Smooth muscle cell (in vitro differentiated cells): Measurements from ENCODE around the gene VPS54. TPM values are rescaled to one million over a fixed set of nuclear protein-coding genes. Genes with fewer than 3 reads are reported as not detected.
A peak's percentile ranks its signal among the peaks of the same experiment; 100 is the strongest.
"Not testable (repeated sequence)": the region's sequence is repeated elsewhere in the genome, so short reads cannot be mapped to it uniquely, and the experiment has no call there.

Source experiments
- DNase-seq: peaks from one replicate; lab custom pipeline; 2025; ENCODE audit not compliant: unreplicated experiment; lab: John Stamatoyannopoulos, UW
- H2AFZ ChIP-seq: fragments of 200-600 bp; sonication (generic); 2 replicates; pipeline ENCODE4 v1.6.0; 2016; ENCODE audit warnings: antibody characterized with exemption, low read depth, mild to moderate bottlenecking
- H3F3A ChIP-seq: fragments of 200-600 bp; sonication (generic); 2 replicates; pipeline ENCODE4 v1.6.0; 2017; ENCODE audit warnings: antibody characterized with exemption, low read depth
- H3K27ac ChIP-seq: fragments of 200-600 bp; sonication (generic); 2 replicates; pipeline ENCODE4 v1.5.1; 2016; ENCODE audit warnings: low read depth, mild to moderate bottlenecking
- H3K27me3 ChIP-seq: fragments of 200-600 bp; sonication (generic); 2 replicates; pipeline ENCODE4 v1.6.1; 2016; ENCODE audit warnings: low read depth, mild to moderate bottlenecking
- H3K36me3 ChIP-seq: fragments of 200-600 bp; sonication (generic); 2 replicates; pipeline ENCODE4 v1.5.1; 2016; ENCODE audit warnings: low read depth
- H3K4me1 ChIP-seq: fragments of 200-600 bp; sonication (generic); 2 replicates; pipeline ENCODE4 v1.5.1; 2016; ENCODE audit warnings: low read depth
- H3K4me2 ChIP-seq: fragments of 200-600 bp; sonication (generic); 2 replicates; pipeline ENCODE4 v1.6.0; 2016; ENCODE audit warnings: mild to moderate bottlenecking
- H3K4me3 ChIP-seq: fragments of 200-600 bp; sonication (generic); 2 replicates; pipeline ENCODE4 v1.5.1; 2016; ENCODE audit warnings: mild to moderate bottlenecking
- H3K79me2 ChIP-seq: fragments of 200-600 bp; sonication (generic); 2 replicates; pipeline ENCODE4 v1.6.0; 2016; ENCODE audit warnings: low read depth, mild to moderate bottlenecking
- H3K9ac ChIP-seq: fragments of 200-600 bp; sonication (generic); 2 replicates; pipeline ENCODE4 v1.6.0; 2016; ENCODE audit warnings: low read depth
- H3K9me3 ChIP-seq: fragments of 200-600 bp; sonication (generic); replicated peaks from 2 replicates; pipeline ENCODE4 v1.5.1; 2016; ENCODE audit warnings: low read depth
- H4K20me1 ChIP-seq: fragments of 200-600 bp; sonication (generic); 2 replicates; pipeline ENCODE4 v1.6.0; 2016; ENCODE audit warnings: low read depth
- WGBS: methylation state at CpG from one replicate; pipeline ENCODE4 v1.1.7; 2016; ENCODE audit warnings: low lambda C conversion rate; 5-methylcytosine and 5-hydroxymethylcytosine counted together
- polyA plus RNA-seq: library from polyadenylated mRNA; unstranded; fragments of >200 nt; fragmentation: Nextera tagmentation; extraction: Ambion mirVana; gene quantifications from 2 replicates; pipeline ENCODE4 v1.2.1, GENCODE V29; 2016
- total RNA-seq: library from RNA; depleted of rRNA; stranded (reverse); fragments of >200 nt; gene quantifications from 2 replicates; pipeline ENCODE4 v1.2.3, GENCODE V29; 2014
- TF ChIP-seq, protein P1 (sequence below): fragments of 200-600 bp; sonication (generic); IDR thresholded peaks from 2 replicates; pipeline ENCODE4 v1.5.1; 2017; ENCODE audit warnings: borderline replicate concordance, mild to moderate bottlenecking, antibody characterized with exemption; ENCODE audit not compliant: insufficient read depth, poor library complexity, severe bottlenecking

VPS54 gene
- total and polyA plus RNA-seq, 2 experiments from 2014 or later: 12.8 to 36.9 TPM

- H3K4me3 ChIP-seq: no peak overlapping the region
- peaks cover 24% of the 10 kb centered on the region for H4K20me1 ChIP-seq
- H3K27me3 ChIP-seq: no peaks in the 10 kb centered on the region
- no peak overlapping the region for H3K9ac ChIP-seq
- H3F3A ChIP-seq: no peaks in the 10 kb centered on the region
- TF ChIP-seq, protein P1, sequence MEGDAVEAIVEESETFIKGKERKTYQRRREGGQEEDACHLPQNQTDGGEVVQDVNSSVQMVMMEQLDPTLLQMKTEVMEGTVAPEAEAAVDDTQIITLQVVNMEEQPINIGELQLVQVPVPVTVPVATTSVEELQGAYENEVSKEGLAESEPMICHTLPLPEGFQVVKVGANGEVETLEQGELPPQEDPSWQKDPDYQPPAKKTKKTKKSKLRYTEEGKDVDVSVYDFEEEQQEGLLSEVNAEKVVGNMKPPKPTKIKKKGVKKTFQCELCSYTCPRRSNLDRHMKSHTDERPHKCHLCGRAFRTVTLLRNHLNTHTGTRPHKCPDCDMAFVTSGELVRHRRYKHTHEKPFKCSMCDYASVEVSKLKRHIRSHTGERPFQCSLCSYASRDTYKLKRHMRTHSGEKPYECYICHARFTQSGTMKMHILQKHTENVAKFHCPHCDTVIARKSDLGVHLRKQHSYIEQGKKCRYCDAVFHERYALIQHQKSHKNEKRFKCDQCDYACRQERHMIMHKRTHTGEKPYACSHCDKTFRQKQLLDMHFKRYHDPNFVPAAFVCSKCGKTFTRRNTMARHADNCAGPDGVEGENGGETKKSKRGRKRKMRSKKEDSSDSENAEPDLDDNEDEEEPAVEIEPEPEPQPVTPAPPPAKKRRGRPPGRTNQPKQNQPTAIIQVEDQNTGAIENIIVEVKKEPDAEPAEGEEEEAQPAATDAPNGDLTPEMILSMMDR: no peak
- H2AFZ ChIP-seq: no peak overlapping the region
- peaks cover 15% of the 10 kb centered on the region for H3K4me1 ChIP-seq
- no peaks in the 10 kb centered on the region for H3K9me3 ChIP-seq
- 57% methylated on average over 5 of the region's 5 CpGs for WGBS
- peaks cover 42% of the 10 kb centered on the region for H3K79me2 ChIP-seq
- no peak for DNase-seq
- peak overlapping the region; percentile 48 for H3K4me2 ChIP-seq
- H3K27ac ChIP-seq: peak overlapping the region; percentile 50
- no peaks in the 10 kb centered on the region for H3K36me3 ChIP-seq
These were observed 25.4 kb downstream of the VPS54 start for GRCh38 chr2:63993871-63994270.

DNA sequence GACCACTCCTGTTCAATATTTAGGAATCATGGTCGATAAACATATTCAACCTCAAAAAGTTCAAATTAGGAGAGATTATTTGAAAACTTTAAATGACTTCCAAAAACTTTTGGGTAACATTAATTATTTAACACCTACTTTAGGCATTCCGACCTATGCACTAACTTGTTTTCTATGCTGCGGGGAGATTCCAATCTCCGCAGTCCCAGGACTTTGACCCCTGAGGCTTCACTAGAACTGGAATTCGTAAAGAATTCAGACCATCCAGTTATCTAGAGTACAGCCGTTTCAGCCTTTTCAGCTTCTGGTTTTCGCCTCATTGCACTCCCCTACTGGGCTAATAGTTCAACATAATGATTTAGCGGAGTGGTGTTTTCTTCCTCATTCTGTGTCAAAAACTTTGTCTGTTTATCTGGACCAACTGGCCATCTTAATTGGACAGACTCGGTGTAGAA lies 26.1 kb downstream of the VPS54 start:
- not testable (repeated sequence) for H3K27me3 ChIP-seq, H3F3A ChIP-seq, H2AFZ ChIP-seq, H3K4me3 ChIP-seq, H3K36me3 ChIP-seq, H3K9me3 ChIP-seq, DNase-seq, H3K9ac ChIP-seq
- Histone ChIP-seq H3K79me2 (peaks cover 40% of the 10 kb centered on the region), H3K4me2 (peak overlapping the region; percentile 48), H3K27ac (peak overlapping the region; percentile 50), H3K4me1 (peaks cover 15% of the 10 kb centered on the region), H4K20me1 (peaks cover 24% of the 10 kb centered on the region)
- 50% methylated on average over 9 of the region's 9 CpGs for WGBS

DNA sequence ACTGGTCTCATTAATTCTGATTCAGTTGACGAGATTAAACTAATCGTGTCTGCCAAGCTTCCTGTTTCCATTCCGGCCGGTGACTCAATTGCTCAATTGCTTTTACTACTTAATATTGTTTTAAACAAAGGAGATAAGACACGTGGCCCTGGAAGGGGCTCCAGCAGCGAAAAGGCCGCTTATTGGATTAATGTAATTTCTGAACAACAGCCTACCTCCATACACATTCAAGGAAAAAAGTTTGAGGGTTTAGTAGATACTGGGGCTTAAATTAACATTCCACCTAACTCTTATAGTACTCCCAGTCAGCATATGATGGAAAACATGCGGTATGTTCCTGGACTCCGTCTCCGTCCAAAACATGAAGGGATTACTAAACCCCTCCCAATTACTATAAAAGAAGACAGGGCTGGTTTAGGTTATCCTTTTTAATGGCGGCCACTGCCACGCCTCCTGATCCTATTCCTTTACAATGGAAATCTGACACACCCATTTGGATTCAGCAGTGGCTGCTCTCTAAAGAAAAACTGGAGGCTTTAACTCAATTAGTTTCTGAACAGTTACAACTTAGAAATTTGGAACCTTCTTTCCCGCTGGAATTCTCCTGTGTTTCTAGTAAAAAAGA lies 27.1 kb downstream of the VPS54 start:
- H3K9me3 ChIP-seq: no peaks in the 10 kb centered on the region
- H3F3A ChIP-seq: no peaks in the 10 kb centered on the region
- 61% methylated on average over 13 of the region's 13 CpGs for WGBS
- no peak for DNase-seq
- H3K27ac ChIP-seq: no peak overlapping the region
- TF ChIP-seq, protein P1: no peak
- no peak overlapping the region for H3K9ac ChIP-seq
- H3K4me3 ChIP-seq: no peak overlapping the region
- H3K36me3 ChIP-seq: no peaks in the 10 kb centered on the region
- H3K27me3 ChIP-seq: no peaks in the 10 kb centered on the region
- H2AFZ ChIP-seq: no peak overlapping the region
- peaks cover 15% of the 10 kb centered on the region for H3K4me1 ChIP-seq
- H3K4me2 ChIP-seq: no peak overlapping the region
- H4K20me1 ChIP-seq: peaks cover 24% of the 10 kb centered on the region
- peaks cover 40% of the 10 kb centered on the region for H3K79me2 ChIP-seq

DNA sequence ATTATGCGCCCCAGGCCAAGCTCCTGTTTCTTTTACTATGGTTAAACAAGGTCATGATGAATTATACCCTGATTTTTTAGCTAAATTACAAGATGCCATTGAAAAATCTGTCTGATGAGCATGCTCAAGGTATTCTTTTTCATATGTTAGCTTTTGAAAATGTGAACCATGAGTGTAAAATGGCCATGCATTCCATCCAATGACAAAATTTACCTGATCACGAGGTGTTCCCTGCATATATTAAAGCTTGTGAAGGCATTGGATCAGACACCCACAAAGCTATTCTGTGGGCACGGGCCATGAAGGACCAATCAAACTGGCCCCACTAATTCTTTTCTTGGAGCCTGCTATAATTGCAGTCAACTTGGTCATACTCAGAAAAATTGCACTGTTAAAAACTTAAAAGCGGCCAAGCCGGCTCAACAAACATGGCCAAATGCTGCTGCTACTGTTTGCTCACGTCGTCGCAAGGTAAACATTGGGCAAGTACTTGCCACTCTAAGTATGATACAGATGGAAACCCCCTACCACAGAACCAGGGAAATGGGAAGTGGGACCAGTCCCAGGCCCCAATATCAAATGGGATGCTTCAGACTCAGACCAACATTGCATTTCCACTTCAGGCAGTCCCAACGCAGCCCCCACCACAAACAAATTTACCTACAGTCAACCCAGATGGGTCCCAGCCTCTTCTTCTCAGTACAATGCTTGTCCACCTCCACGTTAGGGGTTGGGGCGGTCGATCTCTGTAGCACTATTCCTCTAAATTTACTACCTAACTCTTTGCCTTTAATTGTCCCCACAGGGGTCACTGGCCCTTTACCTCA lies 27.8 kb downstream of the VPS54 start:
- H3K4me1 ChIP-seq: peaks cover 15% of the 10 kb centered on the region
- H3K4me3 ChIP-seq, H3K36me3 ChIP-seq, H3K9me3 ChIP-seq, H3K4me2 ChIP-seq, H3K27me3 ChIP-seq, H3F3A ChIP-seq, DNase-seq, H2AFZ ChIP-seq, H3K9ac ChIP-seq: not testable (repeated sequence)
- H3K79me2 ChIP-seq: peaks cover 45% of the 10 kb centered on the region
- H4K20me1 ChIP-seq: peaks cover 24% of the 10 kb centered on the region
- peak overlapping the region; percentile 15 for H3K27ac ChIP-seq
- WGBS: 93% methylated on average over 12 of the region's 12 CpGs
